HG02870 (cell line): ENCODE measurements around the gene SPTLC3.

Experiments used
- ATAC-seq: cut with Tn5 transposase; IDR thresholded peaks from one replicate; pipeline ENCODE4 v1.9.1; 2021; ENCODE audit warnings: mild to moderate bottlenecking, moderate library complexity; ENCODE audit not compliant: unreplicated experiment

Gene SPTLC3

DNA sequence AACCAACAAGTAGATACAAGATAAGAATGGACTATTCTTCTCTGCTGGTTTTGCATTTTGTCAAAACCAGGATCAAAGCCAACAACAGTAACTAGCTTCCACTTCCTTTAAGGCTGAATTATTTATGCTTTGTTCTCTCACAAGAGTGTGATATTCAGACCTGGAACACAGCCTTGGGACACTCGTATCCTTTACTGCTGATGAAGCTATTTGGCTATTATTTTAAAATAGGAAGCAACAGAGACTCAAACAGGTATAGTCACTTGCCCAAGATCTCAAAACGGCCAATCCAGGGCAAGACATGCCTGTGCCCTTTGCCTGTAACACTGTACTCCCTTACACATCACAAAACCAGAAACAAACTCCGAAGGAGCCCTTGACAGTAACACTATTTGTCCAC lies 19.9 kb downstream of the SPTLC3 start:
- no peak for ATAC-seq

DNA sequence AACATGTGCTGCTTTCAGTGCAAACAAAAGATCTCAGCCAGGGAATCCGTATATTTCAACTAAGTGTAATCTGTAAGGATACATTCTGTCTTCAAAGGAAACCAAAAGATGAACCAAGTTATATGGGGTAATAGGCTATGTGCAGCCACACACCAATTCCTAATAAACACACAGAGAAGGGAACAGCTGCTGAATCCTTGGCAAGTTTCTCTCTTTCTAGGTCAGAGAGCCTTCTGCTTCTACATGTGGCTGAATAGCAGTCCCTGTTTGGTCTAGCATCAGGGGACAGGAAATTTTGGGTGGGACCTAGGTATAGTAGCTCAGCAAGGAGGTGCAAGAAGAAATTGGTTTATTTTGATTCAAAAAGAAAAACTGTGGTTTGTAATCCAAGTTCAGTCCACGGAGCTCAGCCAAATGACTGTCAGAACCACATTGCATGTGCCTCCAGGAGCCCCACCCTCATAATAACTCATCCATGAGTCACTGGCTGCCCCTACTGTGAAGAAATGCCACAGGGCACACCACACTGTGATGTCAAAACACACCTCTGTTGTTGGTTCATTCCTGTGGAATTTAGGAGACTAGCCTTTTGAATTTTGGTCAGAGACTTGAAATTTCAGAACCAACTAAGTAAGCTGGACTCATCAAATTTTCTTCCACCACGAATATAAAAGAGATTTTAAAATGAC lies 21.1 kb downstream of the SPTLC3 start:
- ATAC-seq = no peak

DNA sequence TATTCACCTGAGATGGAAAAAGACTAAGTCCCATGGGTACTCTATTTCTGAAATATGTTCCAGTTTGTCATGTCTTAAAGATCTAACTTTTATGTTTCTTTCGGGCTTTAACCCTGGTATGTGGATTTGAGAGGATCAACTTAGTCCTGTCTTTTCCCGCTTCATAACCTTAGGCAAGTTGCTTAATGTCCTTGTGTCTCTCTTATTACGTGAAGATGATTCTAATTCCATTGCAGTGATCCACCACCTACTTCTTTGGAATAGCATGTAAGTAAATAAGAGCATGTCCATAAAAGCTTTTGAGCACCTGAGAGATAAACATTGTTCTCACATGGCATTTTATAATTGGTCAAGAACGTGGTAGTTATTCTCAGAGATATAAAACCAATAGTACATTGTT lies 23.0 kb downstream of the SPTLC3 start:
- no peak for ATAC-seq

DNA sequence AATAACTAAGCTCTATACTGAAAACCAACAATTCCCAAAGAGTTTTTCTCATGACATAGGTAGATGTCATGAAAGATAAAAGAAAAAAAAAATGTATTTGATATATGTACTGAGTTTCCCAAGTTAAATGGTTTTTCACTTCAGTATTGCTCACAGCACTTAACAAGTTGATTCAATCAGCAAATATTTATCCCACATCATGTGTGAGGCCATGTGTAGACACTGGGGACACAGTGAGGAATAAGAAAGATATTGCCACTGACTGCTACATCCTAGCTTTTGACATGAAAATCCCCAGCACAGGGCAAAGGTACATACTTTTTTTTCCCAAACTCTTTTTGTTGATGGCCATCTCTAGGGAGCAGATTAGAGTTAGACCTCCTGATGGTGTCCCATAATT lies 25.3 kb downstream of the SPTLC3 start:
- ATAC-seq = no peak

DNA sequence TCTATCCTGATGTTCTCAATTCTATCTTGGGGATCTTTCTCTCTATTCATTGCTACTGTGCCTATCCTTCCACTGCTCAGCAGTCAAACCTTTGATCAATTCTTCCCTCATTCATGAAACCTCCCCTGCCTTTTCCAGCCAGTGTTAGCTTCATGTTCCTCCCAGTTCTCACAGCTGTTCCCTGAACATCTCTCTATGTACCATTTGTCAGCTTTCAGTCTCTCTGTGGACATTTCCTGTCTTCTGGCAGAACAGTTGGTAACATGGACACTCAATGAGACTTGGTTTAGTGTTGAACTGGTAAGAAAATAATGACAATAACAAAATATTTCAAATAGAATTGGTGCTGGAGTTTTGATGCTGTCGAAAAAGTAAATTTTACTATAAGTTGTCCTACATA lies 26.2 kb downstream of the SPTLC3 start:
- ATAC-seq = no peak

DNA sequence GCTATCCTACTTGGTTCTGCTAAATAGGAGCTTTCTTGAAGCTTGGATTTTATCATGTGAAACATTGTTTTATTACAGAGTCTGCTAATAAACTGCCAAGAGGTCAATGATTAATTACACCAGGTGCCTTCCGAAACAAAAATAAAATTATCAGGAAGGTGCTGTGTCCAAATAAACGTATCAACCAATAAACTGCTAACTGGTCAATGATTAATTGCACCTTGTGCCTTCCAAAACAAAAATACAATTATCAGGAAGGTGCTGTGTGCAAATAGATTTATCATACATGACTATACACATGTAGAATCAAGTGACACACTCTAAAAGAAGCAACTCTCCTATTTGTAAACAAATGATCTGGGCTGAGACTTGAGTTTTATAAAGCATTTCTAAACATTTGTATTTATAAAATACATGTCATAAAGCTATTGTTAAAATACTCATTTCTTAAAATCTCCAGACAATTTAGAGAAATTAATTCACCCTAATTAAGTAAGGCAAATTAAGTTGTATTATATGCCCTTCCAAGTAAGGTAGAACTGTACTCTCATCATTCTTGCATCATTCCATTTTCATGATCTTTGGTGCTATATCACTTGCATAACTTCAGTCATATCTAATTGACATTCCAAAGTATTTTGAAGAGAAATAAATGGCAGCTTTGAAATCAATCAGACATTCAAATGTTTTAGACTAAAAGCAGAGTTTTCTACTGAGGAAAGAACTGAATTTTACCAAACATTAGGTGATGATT lies 26.8 kb downstream of the SPTLC3 start:
- ATAC-seq = no peak

DNA sequence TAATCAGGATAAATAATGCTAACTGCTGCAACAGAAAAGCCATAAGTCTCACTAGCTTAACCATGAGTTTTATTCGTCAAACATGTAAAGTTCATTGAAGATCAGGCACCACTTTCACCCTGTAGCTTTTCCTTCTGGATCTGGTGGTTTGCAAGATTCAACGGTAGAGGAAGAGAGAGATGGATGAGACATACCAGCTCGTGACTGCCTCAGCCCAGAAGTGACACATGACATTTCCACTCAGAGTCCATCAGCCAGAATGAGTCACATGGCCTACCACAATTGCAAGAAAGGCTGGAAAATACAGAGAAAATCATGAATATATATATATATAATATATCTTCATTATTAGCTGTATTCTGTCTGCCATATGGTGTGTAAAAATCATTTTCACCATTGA lies 29.0 kb downstream of the SPTLC3 start:
- ATAC-seq = no peak

DNA sequence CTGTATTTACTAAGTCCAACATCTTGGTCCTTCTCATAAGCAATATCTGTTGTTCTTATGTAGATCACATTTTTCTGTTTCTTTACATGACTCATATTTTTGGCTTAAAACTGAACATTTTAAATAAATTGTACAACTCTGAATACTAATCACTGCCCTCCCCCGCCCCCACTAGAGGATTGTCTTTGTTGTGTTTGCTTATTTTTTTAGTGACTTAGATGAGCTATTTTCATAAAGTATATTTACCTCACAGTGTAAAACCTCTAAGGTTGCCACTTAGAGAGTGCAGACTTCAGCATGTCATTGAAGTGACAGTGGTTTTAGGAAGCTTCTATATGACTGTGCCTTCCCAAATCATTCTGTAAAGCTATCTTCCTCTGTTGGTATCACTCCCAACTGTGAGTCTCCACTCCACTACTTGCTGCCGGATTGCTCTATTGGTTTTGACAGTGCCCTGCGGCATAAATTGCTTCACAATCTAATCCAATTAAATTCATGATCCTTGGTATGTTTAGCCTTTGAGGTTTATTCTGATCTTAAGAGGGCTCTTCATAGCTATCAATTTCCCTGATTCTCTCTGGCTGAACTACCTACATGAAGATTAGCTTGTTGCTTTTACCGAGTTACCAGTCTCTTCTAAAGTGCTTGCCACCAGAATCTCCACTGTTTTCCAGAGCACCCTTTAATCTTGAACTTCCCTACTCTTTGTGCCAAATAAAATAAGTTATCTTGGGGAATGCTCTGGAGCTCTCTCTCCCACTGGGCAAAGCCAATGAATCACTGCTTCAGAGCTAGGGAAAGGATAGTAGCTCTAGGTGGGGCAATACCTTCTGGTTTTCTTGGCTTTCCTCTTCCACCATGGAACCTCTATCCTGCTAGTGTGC lies 33.0 kb downstream of the SPTLC3 start:
- no peak for ATAC-seq

DNA sequence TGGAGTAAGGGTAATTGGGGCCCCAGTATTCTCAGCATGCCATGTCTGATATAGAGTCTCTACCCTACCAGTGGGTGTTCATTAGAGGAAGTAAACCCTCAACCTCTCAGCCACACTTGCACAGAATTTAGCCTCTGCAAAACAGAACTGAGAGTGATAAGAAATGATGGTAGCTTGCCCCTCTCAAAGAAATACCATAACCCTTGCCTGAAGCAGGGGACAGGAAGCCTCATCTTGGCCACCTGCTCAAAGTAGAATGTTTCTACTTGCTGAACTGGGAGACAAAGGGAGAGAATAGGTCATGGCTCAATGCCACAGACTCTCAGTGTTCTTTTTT lies 33.7 kb downstream of the SPTLC3 start:
- ATAC-seq = no peak

DNA sequence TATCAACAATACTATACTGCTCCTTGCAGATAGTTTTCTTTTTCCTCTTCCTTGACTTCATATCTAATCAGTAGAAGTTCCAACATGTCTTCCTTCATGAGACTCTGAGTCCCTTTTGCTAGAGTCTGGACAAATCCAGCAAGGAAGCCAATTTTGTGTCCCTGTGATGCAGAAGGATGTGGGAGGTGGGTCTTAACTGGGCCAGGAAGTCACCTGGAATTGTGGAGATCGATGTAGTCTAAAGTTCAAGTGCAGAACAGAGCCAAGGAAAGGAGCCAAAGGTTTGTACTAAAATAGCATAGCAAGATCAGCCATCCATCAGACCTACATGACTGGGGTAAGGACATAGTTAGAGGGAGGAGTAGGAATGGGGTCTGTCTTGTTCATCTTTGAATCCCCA lies 37.6 kb downstream of the SPTLC3 start:
- ATAC-seq = no peak

DNA sequence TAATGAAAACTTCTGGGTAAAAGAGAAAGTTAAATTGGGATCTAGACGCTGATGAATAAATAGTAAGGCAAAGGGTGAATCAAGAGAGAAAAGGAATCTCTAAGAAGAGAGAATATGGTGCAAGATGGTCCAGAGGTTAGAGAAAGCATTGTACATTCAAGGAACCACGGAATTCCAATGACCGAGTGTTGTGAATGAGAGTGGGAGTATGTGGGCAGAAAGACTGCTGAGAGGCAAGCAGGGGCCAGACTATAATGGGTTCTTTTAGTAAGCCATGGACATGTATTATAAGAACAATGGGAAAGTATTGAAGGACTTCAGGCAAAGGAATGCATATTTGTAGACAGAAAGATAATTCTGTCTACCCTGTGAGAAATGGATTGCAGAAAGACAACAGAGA lies 45.2 kb downstream of the SPTLC3 start:
- no peak for ATAC-seq

DNA sequence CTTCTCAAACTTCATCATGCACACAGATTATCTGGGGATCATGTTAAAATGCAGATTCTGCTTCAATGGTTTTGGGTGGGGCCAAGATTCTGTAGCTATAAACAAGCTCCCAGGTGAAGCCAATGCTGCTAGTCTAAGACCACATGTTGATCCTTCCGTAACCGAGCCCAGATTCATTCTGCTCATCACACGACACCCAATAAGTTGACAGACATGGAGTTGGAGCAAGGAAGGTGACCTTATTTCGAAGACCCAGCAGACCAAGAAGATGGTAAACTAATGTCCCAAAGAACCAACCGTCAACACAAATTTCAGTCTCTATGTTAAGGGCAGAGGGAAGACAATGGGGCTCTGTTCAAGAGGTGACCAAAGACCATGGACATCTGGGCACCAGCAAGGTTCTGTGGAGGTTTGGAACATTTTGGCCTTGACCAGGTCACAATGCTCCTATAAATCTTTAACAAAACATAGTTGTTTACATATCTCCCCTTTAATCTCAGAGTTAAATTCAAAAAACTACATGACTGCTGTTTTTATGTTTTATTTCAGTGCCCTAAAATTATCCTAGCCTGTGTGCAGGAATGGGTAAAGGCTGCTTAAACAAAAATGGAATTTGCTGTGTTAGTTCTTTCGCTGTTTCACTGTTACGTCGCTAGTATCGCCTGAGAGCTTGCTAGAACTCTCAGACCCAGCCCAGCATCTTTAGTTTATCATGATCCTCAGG lies 50.1 kb downstream of the SPTLC3 start:
- ATAC-seq = no peak

DNA sequence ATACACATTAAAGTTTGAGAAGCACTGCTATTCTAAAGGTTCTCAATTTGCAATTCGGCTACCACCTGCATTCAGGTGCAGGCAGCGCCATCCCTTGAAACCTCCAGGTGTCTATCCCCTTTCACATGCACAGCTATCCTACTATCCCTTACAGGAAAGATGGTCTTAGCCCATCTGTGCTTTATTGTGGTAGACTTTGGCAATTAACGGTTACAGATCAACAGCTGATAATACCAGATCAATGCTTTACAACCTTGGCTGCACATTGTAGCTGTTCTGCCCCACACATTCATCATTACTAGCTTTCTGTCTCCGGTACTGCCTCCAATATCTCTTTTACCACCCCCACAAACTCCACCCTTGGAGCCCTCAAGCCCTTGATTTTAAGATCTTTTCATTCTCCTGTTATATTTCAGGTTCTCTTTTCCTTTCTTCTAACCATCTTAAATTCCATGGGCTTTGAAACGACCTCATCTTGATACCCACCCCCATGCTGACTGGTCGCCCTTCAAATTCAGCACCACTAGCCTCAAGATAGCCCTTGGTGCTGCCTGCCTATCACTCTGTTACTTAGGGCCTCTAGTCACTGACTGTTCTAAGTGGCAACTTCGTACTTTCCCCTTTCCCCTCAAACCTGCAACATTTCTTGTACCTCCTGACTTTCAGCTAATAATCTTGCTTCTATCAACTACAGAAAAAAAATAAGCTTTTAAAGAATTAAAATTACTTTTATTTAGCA lies 50.8 kb downstream of the SPTLC3 start:
- ATAC-seq = no peak

DNA sequence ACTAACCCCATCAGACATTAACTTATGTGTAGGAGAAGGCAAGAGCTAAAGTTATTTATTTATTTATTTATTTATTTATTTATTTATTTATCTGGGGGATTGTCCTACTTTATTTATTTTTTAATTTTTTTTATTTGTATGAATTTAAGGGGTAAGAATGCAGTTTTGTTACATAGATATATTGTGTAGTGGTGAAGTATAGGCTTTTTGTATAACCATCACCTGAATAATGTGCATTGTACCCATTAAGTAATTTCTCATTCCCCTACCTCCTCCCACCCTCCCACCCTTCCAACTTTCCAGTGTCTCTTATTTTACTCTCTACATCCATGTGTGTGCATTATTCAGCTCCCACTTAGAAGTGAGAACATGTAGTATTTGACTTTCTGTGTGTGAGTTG lies 51.6 kb downstream of the SPTLC3 start:
- no peak for ATAC-seq

DNA sequence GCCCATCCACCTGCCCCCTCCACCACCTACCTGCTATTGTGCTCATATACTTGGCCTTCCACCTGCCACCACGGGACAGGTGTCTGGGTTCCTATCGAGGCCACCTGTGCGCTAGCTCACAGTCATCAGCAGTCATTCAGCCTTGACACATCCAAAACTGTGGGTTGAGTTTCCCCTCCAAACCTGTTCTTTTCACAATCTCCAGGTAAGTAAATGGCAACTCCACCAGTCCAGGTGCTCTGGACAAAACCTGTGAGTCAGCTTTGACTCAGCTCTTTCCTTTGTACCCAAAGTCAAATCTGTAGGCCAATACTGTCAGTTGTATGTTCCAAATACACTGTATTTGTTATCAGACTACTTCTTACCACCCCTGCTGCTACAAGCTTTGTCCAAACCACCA lies 52.6 kb downstream of the SPTLC3 start:
- ATAC-seq = no peak

DNA sequence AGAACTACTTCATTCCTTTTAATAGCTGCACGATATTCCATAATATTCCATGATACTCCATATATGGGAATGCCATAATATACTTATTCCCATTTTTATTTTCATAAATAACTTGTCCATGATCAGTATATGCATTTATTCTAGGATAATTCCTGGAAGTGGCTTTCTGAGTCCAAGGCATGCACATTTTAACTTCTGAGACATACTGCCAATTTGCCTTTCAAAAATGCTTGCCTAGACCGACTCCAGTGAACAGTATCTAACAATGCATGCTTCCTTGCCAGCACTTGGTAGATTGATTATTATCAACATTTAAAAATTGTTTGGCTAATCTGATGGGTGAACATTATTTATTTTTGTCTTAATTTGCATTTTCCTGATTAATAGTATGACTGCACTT lies 54.0 kb downstream of the SPTLC3 start:
- no peak for ATAC-seq

DNA sequence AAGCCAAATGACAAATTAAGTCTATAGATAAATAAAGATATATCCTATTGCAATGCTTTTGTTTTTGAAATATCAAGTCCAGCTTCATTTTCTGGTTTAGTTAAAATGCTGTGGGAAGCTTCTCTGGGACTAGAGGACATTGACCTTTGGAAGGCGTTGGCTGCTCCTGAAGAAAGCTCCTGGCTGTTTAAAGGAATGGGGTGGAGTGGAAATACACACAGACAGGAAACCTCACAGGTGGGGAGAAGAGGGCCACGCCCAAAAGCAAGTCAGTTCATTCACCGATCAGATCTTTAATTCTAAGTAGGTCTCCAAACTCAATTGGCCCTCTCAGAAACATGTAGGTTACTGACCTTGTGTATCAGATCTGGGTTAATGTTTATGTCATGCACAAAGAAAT lies 59.6 kb downstream of the SPTLC3 start:
- no peak for ATAC-seq

DNA sequence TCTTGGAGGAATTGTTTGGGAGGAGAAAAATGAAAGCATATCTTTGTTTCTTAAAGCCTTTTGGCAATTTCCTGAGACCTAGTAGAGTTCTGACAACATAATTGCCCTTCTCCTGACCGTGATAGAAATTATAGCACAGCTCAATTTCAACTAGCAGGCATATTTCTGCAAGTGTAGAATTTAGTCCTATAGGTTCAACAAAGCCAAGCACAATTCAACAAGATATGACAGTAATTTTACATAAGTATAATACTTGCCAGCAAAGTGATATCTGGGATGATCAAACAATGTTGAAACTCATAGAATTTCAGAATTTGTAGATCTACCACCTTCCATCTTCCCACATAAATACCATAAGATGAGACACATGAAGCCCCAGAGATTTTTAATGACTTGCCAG lies 73.1 kb downstream of the SPTLC3 start:
- ATAC-seq = no peak

DNA sequence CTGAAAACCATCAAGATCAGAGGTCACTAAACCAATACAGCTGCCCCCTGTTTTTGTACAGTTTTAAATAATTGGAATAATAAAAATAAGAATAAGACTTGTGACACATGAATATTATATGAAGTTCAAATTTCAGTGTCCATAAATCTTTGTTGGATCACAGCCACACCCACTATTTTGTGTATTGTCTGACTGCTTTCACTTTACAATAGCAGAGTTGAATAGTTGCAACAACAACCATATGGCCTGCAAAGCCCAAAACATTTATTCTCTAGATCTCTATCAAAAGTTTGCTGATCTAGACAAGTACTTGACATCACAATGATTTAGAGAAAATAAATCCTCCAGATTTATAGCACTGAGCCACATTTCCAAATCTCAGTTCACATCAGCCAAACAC lies 73.6 kb downstream of the SPTLC3 start:
- no peak for ATAC-seq

DNA sequence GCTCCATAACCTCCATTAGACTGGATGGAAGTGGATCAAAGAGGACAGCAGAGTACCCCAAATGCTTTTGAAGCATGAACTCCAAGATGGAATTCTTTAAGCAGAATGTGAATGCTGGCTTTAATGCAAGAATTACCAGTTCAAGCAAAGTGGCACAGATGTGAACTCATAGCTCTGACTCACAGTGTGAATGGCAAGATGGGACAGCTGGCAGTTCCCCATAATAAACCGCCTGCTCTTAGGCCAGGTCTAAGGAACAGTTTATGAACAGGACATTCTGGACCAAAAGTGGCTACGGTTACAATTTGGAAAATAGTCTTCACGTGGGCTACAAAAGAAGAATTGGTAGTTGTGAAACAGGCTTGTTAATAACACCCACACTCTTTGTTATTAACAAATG lies 76.5 kb downstream of the SPTLC3 start:
- no peak for ATAC-seq
